ENCODE measurements around the gene PITPNM2. TPM values are rescaled to one million over a fixed set of nuclear protein-coding genes. Genes with fewer than 3 reads are reported as not detected.
A peak's percentile ranks its signal among the peaks of the same experiment; 100 is the strongest.

The PITPNM2 gene
- total and polyA plus RNA-seq, 9 of the 15 experiments (the other 6 are each of a cell fraction or from before 2014, with no cell fraction given), result 0.03 to 10.8 (median 2.9) TPM

- TF ChIP-seq ZBTB7A (IDR thresholded peaks at IDR 0.05; ENCODE audit: borderline replicate concordance, control insufficient read depth, low read depth, low read length), result no peak
- peak in 2 of 3 experiments; percentile 45 to 68; a peak in 4 of 6 replicates for TF ChIP-seq CTCF (IDR thresholded peaks at IDR 0.05 in 2 of 3, conservative IDR thresholded peaks at IDR 0.05 in 1 of 3; ENCODE audit: insufficient read depth in 2 of 3, low read depth in 1 of 3, low read length in 3 of 3)
- no peak for TF ChIP-seq ZSCAN29 (IDR thresholded peaks at IDR 0.05)
- no peak for TF ChIP-seq MIER1 (IDR thresholded peaks at IDR 0.05; ENCODE audit: low read depth)
- no peak for TF ChIP-seq THRAP3 (IDR thresholded peaks at IDR 0.05; ENCODE audit: borderline replicate concordance)
- no peak for TF ChIP-seq ZEB2 (IDR thresholded peaks at IDR 0.05)
- TF ChIP-seq FOSL1 (tag; conservative IDR thresholded peaks at IDR 0.05), result peak; percentile 34
- peak; percentile 85 for TF ChIP-seq CXXC5 (CRISPR knock-in tag; IDR thresholded peaks at IDR 0.05)
- TF ChIP-seq DLX4 (CRISPR knock-in tag; IDR thresholded peaks at IDR 0.05), result no peak
- no peak for TF ChIP-seq PHTF2 (CRISPR knock-in tag; IDR thresholded peaks at IDR 0.05)
These were observed at the start of gene PITPNM2 (continued) for GRCh38 chr12:123150744-123151456.

Data from K562 (cell line).